K562 (cell line): Measurements from ENCODE around the gene F12. TPM values are rescaled to one million over a fixed set of nuclear protein-coding genes. Genes with fewer than 3 reads are reported as not detected.

Experiments used
- MCM5 ChIP-seq: fragments of 450-650 bp; IDR thresholded peaks from 2 replicates; pipeline ENCODE4 v1.6.1; 2016; ENCODE audit warnings: low read depth
- NFE2L1 ChIP-seq: fragments of 450-650 bp; IDR thresholded peaks from 2 replicates; pipeline ENCODE4 v1.6.1; 2016; ENCODE audit warnings: missing genetic modification characterization, low read depth, mild to moderate bottlenecking, missing compliant biosample characterization, moderate library complexity, borderline replicate concordance
- U2AF2 ChIP-seq: fragments of 200-400 bp; formaldehyde crosslinking; optimal IDR thresholded peaks from 2 replicates; pipeline ENCODE3; 2017; ENCODE audit warnings: low read depth, mild to moderate bottlenecking, low read length
- ZNF699 ChIP-seq: fragments of 250-450 bp; sonication (Bioruptor Pico); IDR thresholded peaks from 2 replicates; pipeline ENCODE4 v1.8.0; 2021; ENCODE audit warnings: mild to moderate bottlenecking, moderate library complexity; ENCODE audit not compliant: insufficient replicate concordance
- polyA plus RNA-seq, 8 experiments: library from polyadenylated mRNA; depleted of rRNA in 4 of 8; stranded (reverse) in 5 of 8; unstranded in 3 of 8; fragments of >200 nt; fragmentation: Nextera tagmentation in 2 of 8; fragmentation: Illumina TruSeq in 1 of 8; extraction: Ambion mirVana in 2 of 8; extraction: Trizol in 1 of 8; gene quantifications; 2 replicates each; pipeline versions ENCODE4 v1.2.1 to v1.2.3, GENCODE V29; 2011 to 2014; ENCODE audit warnings: inconsistent platforms in 1 of 8, missing spikeins in 1 of 8
- total RNA-seq, 7 experiments: library from RNA; depleted of rRNA in 6 of 7; stranded (reverse); fragments of >200 nt in 6 of 7; fragmentation: Illumina TruSeq in 2 of 7; extraction: Trizol in 2 of 7; gene quantifications; 2 replicates each; pipeline versions ENCODE4 v1.2.1 to v1.2.3, GENCODE V29; 2011 to 2021; ENCODE audit warnings: low replicate concordance in 1 of 7
- TF ChIP-seq, protein P1 (sequence below): fragments of 450-650 bp; IDR thresholded peaks from 2 replicates; pipeline ENCODE4 v1.6.1; 2016; ENCODE audit warnings: mild to moderate bottlenecking, moderate library complexity
- TF ChIP-seq, protein P2 (sequence below): fragments of 250-450 bp; sonication (Bioruptor Pico); IDR thresholded peaks from 2 replicates; pipeline ENCODE4 v1.9.0; 2021; ENCODE audit warnings: mild to moderate bottlenecking

The F12 gene
- total and polyA plus RNA-seq, 9 of the 15 experiments (the other 6 are each of a cell fraction or from before 2014, with no cell fraction given) = 0.59 to 18.3 (median 3.6) TPM

GRCh38 chr5:177446200-177447065, 37.1 kb upstream of the F12 start, which contains the start of gene PRR7 (continued):
- TF ChIP-seq, protein P1, sequence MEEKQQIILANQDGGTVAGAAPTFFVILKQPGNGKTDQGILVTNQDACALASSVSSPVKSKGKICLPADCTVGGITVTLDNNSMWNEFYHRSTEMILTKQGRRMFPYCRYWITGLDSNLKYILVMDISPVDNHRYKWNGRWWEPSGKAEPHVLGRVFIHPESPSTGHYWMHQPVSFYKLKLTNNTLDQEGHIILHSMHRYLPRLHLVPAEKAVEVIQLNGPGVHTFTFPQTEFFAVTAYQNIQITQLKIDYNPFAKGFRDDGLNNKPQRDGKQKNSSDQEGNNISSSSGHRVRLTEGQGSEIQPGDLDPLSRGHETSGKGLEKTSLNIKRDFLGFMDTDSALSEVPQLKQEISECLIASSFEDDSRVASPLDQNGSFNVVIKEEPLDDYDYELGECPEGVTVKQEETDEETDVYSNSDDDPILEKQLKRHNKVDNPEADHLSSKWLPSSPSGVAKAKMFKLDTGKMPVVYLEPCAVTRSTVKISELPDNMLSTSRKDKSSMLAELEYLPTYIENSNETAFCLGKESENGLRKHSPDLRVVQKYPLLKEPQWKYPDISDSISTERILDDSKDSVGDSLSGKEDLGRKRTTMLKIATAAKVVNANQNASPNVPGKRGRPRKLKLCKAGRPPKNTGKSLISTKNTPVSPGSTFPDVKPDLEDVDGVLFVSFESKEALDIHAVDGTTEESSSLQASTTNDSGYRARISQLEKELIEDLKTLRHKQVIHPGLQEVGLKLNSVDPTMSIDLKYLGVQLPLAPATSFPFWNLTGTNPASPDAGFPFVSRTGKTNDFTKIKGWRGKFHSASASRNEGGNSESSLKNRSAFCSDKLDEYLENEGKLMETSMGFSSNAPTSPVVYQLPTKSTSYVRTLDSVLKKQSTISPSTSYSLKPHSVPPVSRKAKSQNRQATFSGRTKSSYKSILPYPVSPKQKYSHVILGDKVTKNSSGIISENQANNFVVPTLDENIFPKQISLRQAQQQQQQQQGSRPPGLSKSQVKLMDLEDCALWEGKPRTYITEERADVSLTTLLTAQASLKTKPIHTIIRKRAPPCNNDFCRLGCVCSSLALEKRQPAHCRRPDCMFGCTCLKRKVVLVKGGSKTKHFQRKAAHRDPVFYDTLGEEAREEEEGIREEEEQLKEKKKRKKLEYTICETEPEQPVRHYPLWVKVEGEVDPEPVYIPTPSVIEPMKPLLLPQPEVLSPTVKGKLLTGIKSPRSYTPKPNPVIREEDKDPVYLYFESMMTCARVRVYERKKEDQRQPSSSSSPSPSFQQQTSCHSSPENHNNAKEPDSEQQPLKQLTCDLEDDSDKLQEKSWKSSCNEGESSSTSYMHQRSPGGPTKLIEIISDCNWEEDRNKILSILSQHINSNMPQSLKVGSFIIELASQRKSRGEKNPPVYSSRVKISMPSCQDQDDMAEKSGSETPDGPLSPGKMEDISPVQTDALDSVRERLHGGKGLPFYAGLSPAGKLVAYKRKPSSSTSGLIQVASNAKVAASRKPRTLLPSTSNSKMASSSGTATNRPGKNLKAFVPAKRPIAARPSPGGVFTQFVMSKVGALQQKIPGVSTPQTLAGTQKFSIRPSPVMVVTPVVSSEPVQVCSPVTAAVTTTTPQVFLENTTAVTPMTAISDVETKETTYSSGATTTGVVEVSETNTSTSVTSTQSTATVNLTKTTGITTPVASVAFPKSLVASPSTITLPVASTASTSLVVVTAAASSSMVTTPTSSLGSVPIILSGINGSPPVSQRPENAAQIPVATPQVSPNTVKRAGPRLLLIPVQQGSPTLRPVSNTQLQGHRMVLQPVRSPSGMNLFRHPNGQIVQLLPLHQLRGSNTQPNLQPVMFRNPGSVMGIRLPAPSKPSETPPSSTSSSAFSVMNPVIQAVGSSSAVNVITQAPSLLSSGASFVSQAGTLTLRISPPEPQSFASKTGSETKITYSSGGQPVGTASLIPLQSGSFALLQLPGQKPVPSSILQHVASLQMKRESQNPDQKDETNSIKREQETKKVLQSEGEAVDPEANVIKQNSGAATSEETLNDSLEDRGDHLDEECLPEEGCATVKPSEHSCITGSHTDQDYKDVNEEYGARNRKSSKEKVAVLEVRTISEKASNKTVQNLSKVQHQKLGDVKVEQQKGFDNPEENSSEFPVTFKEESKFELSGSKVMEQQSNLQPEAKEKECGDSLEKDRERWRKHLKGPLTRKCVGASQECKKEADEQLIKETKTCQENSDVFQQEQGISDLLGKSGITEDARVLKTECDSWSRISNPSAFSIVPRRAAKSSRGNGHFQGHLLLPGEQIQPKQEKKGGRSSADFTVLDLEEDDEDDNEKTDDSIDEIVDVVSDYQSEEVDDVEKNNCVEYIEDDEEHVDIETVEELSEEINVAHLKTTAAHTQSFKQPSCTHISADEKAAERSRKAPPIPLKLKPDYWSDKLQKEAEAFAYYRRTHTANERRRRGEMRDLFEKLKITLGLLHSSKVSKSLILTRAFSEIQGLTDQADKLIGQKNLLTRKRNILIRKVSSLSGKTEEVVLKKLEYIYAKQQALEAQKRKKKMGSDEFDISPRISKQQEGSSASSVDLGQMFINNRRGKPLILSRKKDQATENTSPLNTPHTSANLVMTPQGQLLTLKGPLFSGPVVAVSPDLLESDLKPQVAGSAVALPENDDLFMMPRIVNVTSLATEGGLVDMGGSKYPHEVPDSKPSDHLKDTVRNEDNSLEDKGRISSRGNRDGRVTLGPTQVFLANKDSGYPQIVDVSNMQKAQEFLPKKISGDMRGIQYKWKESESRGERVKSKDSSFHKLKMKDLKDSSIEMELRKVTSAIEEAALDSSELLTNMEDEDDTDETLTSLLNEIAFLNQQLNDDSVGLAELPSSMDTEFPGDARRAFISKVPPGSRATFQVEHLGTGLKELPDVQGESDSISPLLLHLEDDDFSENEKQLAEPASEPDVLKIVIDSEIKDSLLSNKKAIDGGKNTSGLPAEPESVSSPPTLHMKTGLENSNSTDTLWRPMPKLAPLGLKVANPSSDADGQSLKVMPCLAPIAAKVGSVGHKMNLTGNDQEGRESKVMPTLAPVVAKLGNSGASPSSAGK = no peak
- TF ChIP-seq, protein P2, sequence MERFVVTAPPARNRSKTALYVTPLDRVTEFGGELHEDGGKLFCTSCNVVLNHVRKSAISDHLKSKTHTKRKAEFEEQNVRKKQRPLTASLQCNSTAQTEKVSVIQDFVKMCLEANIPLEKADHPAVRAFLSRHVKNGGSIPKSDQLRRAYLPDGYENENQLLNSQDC (CRISPR knock-in tag) = no peak
- no peak for TF ChIP-seq U2AF2
- TF ChIP-seq ZNF699 (CRISPR knock-in tag) = no peak
- no peak for TF ChIP-seq MCM5
- no peak for TF ChIP-seq NFE2L1 (tag)
